GM13977 (cell line): ENCODE data around the gene DAPP1.

Experiments used
- DNase-seq: peaks from one replicate; pipeline ENCODE4 v3.0.0; 2012; ENCODE audit warnings: low spot score
- CTCF ChIP-seq: IDR thresholded peaks from 2 replicates; pipeline ENCODE4 v1.5.1; 2012; ENCODE audit warnings: mild to moderate bottlenecking, control low read depth; ENCODE audit not compliant: insufficient read depth; ENCODE audit errors: extremely low read depth, missing control alignments
- in situ Hi-C: fragments of 300-500 bp; cut with MboI; formaldehyde crosslinking; loops from one replicate; pipeline ENCODE4 v1.12.0; 2022; ENCODE audit warnings: low sequenced_read_pairs, low pct_unique_long_range_greater_than_20kb, mixed read lengths, inconsistent platforms; ENCODE audit not compliant: unreplicated experiment

DAPP1 gene

GRCh38 chr4:99885063-99885664 is 68.5 kb downstream of the DAPP1 start:
- TF ChIP-seq CTCF = peak; percentile 58
- in situ Hi-C loops = loop anchor here (10.0 kb wide), 1 partner anchor 70 kb away; the partner anchor contains the start of gene DAPP1
- peak; percentile 30 for DNase-seq

- in situ Hi-C loops = loop anchor here (10.0 kb wide), 1 partner anchor 71 kb away; the partner anchor contains the start of gene DAPP1
- no peak for DNase-seq
- TF ChIP-seq CTCF = no peak
Observed at GRCh38 chr4:99885687-99886086, 69.1 kb downstream of the DAPP1 start.

- no peak for DNase-seq
Observed at GRCh38 chr4:99886146-99886545, 69.5 kb downstream of the DAPP1 start.

GRCh38 chr4:99887837-99888236 is 71.2 kb downstream of the DAPP1 start:
- no peak for TF ChIP-seq CTCF
- no peak for DNase-seq
- in situ Hi-C loops = loop anchor here (10.0 kb wide), 1 partner anchor 73 kb away; the partner anchor contains the start of gene DAPP1

More at GRCh38 chr4:99886146-99886545, 69.5 kb downstream of the DAPP1 start:
- no peak for TF ChIP-seq CTCF
- in situ Hi-C loops = loop anchor here (10.0 kb wide), 1 partner anchor 71 kb away; the partner anchor contains the start of gene DAPP1

DNA sequence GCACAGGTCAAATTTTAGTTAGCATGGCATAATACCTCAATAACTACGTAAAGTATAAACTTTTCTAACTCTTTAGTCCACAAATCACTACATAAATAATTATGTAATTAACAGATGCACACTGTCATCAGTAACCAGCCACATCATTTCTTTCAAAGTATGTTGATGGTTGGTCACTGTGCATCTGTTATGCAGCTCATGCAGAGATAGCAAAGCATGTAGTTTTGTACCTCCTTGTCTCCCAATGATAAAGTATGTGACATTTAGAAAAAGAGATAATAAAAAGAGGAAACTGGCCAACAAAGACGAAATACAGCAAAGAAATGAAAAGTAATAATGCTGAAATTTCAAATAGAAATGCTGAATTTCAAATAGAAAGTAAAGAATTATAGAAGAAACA is 74.7 kb downstream of the DAPP1 start:
- DNase-seq = no peak
- TF ChIP-seq CTCF = no peak
- in situ Hi-C loops = no loop called here

DNA sequence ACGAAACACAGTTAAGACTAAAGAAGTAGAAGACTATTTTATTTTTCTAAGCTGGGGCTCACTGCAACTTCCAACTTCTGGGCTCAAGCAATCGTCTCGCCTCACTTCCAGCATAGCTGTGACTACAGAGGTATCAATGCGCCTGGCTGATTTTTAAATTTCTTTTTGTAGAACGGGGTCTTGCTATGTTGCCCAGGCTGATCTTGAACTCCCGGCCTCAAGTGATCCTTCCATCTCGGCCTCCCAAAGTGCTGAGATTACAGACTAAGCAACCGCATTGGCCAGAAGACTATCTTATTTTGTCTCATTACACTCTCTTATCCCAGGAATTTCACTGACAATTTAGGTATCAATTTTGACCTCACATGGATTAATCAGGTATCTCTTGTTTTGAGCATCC is 76.4 kb downstream of the DAPP1 start:
- DNase-seq = no peak
- in situ Hi-C loops = no loop called here
- TF ChIP-seq CTCF = no peak
